H1 (cell line): ENCODE measurements around the gene CFLAR. TPM values are rescaled to one million over a fixed set of nuclear protein-coding genes. Genes with fewer than 3 reads are reported as not detected.

Experiments
- CTCF ChIA-PET: fragments of 300-600 bp; sonication (Branson Sonifier 250); formaldehyde crosslinking; loops from one replicate; lab custom pipeline; 2021; ENCODE audit not compliant: partially characterized antibody; lab: Charles Lee
- POLR2A ChIA-PET: fragments of 300-600 bp; sonication (Branson Sonifier 250); formaldehyde crosslinking; loops from one replicate; lab custom pipeline; 2021; ENCODE audit warnings: inconsistent platforms; ENCODE audit not compliant: partially characterized antibody; lab: Charles Lee
- DNase-seq, 2 experiments: peaks; one replicate each; pipeline versions ENCODE4 v3.0.0 to v3.0.0-alpha.2; 2010 to 2022; ENCODE audit warnings: low spot score in 2 of 2, low read depth in 1 of 2, mixed read lengths in 1 of 2
- FAIRE-seq: peaks from 2 replicates; lab custom pipeline; 2011; peaks lifted over from hg19 to GRCh38; lab: Jason Lieb, UNC
- H2AFZ ChIP-seq: 2 replicates; pipeline ENCODE4 v1.8.1; 2012; ENCODE audit warnings: low read length, inconsistent platforms
- H2AK5ac ChIP-seq: 2 replicates; pipeline ENCODE4 v1.6.1; 2013; ENCODE audit warnings: low read depth, low read length
- H2BK120ac ChIP-seq: replicated peaks from 2 replicates; pipeline ENCODE3; 2013; ENCODE audit warnings: low read depth, low read length, inconsistent platforms
- H2BK12ac ChIP-seq: 2 replicates; pipeline ENCODE4 v1.6.1; 2013; ENCODE audit warnings: low read depth, low read length
- H2BK15ac ChIP-seq: 2 replicates; pipeline ENCODE4 v1.6.1; 2013; ENCODE audit warnings: low read length
- H2BK20ac ChIP-seq: 2 replicates; pipeline ENCODE4 v1.6.1; 2013; ENCODE audit warnings: low read length
- H2BK5ac ChIP-seq: 2 replicates; pipeline ENCODE4 v1.6.1; 2013; ENCODE audit warnings: low read depth, low read length
- H3K14ac ChIP-seq: 2 replicates; pipeline ENCODE4 v1.6.1; 2013; ENCODE audit warnings: inconsistent platforms; ENCODE audit not compliant: insufficient read length
- H3K18ac ChIP-seq: 2 replicates; pipeline ENCODE4 v1.6.1; 2013; ENCODE audit warnings: low read length; ENCODE audit errors: extremely low read depth
- H3K23ac ChIP-seq: 2 replicates; pipeline ENCODE4 v1.6.1; 2013; ENCODE audit warnings: inconsistent platforms; ENCODE audit not compliant: insufficient read length
- H3K23me2 ChIP-seq: 2 replicates; pipeline ENCODE4 v1.6.1; 2013; ENCODE audit warnings: low read depth, low read length
- H3K27ac ChIP-seq: 2 replicates; pipeline ENCODE4 v1.6.1; 2011; ENCODE audit warnings: low read depth, low read length, inconsistent platforms
- H3K27me3 ChIP-seq, 4 experiments: replicated peaks in 1 of 4; 1 replicate in 1 of 4; 2 replicates in 3 of 4; pipeline versions ENCODE4 v1.6.1 to v1.8.1; 2011 to 2013; ENCODE audit warnings: low read length in 3 of 4, mild to moderate bottlenecking in 3 of 4, inconsistent platforms in 2 of 4, mixed read lengths in 2 of 4, moderate library complexity in 1 of 4; ENCODE audit not compliant: control insufficient read depth in 3 of 4, insufficient read depth in 3 of 4; ENCODE audit errors: extremely low read depth in 1 of 4
- H3K36me3 ChIP-seq, 4 experiments: 2 replicates each; pipeline versions ENCODE4 v1.6.1 to v1.8.1; 2011 to 2013; ENCODE audit warnings: mild to moderate bottlenecking in 4 of 4, low read length in 3 of 4, moderate library complexity in 2 of 4, control low read depth in 1 of 4, inconsistent platforms in 1 of 4; ENCODE audit not compliant: insufficient read depth in 4 of 4, control insufficient read depth in 2 of 4
- H3K4ac ChIP-seq: replicated peaks from 2 replicates; pipeline ENCODE3; 2013; ENCODE audit warnings: low read length, low read depth, mixed read lengths, inconsistent platforms; ENCODE audit not compliant: insufficient read length
- H3K4me1 ChIP-seq, 4 experiments: replicated peaks in 1 of 4; 1 replicate in 1 of 4; 2 replicates in 3 of 4; pipeline versions ENCODE4 v1.6.1 to v1.8.1; 2011 to 2013; ENCODE audit warnings: low read length in 3 of 4, inconsistent platforms in 2 of 4, mixed read lengths in 1 of 4; ENCODE audit not compliant: insufficient read depth in 4 of 4, control insufficient read depth in 3 of 4
- H3K4me2 ChIP-seq, 2 experiments: 2 replicates each; pipeline versions ENCODE4 v1.6.1 to v1.8.1; 2011 to 2013; ENCODE audit warnings: low read depth in 2 of 2, low read length in 2 of 2, control low read depth in 1 of 2, inconsistent platforms in 1 of 2, mild to moderate bottlenecking in 1 of 2; ENCODE audit not compliant: insufficient read depth in 1 of 2
- H3K4me3 ChIP-seq, 4 experiments: fragments of 200-600, 300-600 bp in 1 of 4; sonication (generic), shearing (Covaris generic), sonication (Bioruptor Twin) in 1 of 4; 2 replicates each; pipeline versions ENCODE4 v1.5.1 to v1.8.1; 2011 to 2016; ENCODE audit warnings: low read length in 4 of 4, low read depth in 3 of 4, control low read depth in 2 of 4, inconsistent platforms in 2 of 4, mild to moderate bottlenecking in 2 of 4, mixed read lengths in 1 of 4, moderate library complexity in 1 of 4; ENCODE audit not compliant: insufficient read depth in 2 of 4; ENCODE audit errors: extremely low read depth in 1 of 4
- H3K56ac ChIP-seq: replicated peaks from 2 replicates; pipeline ENCODE3; 2013; ENCODE audit warnings: low read depth, mild to moderate bottlenecking, mixed read lengths, low read length, inconsistent platforms; ENCODE audit not compliant: insufficient read length
- H3K79me1 ChIP-seq: 2 replicates; pipeline ENCODE4 v1.6.1; 2013; ENCODE audit warnings: low read depth, low read length, control low read depth
- H3K79me2 ChIP-seq, 2 experiments: 2 replicates each; pipeline versions ENCODE4 v1.6.1 to v1.8.1; 2012 to 2013; ENCODE audit warnings: low read length in 2 of 2, mild to moderate bottlenecking in 2 of 2, inconsistent platforms in 1 of 2; ENCODE audit not compliant: insufficient read depth in 2 of 2, control insufficient read depth in 1 of 2
- H3K9ac ChIP-seq, 4 experiments: replicated peaks in 1 of 4; 1 replicate in 1 of 4; 2 replicates in 3 of 4; pipeline versions ENCODE4 v1.6.1 to v1.8.1; 2011 to 2013; ENCODE audit warnings: low read depth in 3 of 4, low read length in 3 of 4, control low read depth in 2 of 4, mild to moderate bottlenecking in 2 of 4, moderate library complexity in 2 of 4, inconsistent platforms in 1 of 4; ENCODE audit errors: extremely low read depth in 1 of 4
- H3K9me3 ChIP-seq, 2 experiments: 2 replicates each; pipeline versions ENCODE4 v1.6.1 to v1.8.1; 2012 to 2013; ENCODE audit warnings: mild to moderate bottlenecking in 2 of 2, moderate library complexity in 2 of 2, control low read depth in 1 of 2, inconsistent platforms in 1 of 2, low read depth in 1 of 2, low read length in 1 of 2, mixed read lengths in 1 of 2; ENCODE audit not compliant: insufficient read depth in 2 of 2
- H4K20me1 ChIP-seq, 2 experiments: replicated peaks in 1 of 2; 2 replicates each; pipeline versions ENCODE3 to v1.8.1; 2011 to 2013; ENCODE audit warnings: inconsistent platforms in 2 of 2, low read length in 2 of 2, mild to moderate bottlenecking in 1 of 2; ENCODE audit not compliant: insufficient read depth in 2 of 2, control insufficient read depth in 1 of 2
- H4K5ac ChIP-seq: 2 replicates; pipeline ENCODE4 v1.6.1; 2013; ENCODE audit warnings: low read length, low read depth, mixed read lengths, inconsistent platforms; ENCODE audit not compliant: insufficient read length
- H4K8ac ChIP-seq: 2 replicates; pipeline ENCODE4 v1.8.0; 2013; ENCODE audit warnings: mild to moderate bottlenecking, moderate library complexity, low read length, inconsistent platforms; ENCODE audit not compliant: insufficient read depth; ENCODE audit errors: extremely low read depth
- H4K91ac ChIP-seq: replicated peaks from 2 replicates; pipeline ENCODE3; 2013; ENCODE audit warnings: low read length, mixed read lengths, inconsistent platforms; ENCODE audit not compliant: insufficient read length
- ASH2L ChIP-seq: fragments of 200-600, 300-600 bp; sonication (generic); IDR thresholded peaks from one replicate; pipeline ENCODE4 v1.7.1; 2017; ENCODE audit warnings: low read length
- EP300 ChIP-seq, 2 experiments: IDR thresholded peaks; 1 replicate in 1 of 2; 2 replicates in 1 of 2; pipeline ENCODE4 v1.6.1; 2011 to 2012; ENCODE audit warnings: low read depth in 2 of 2, low read length in 2 of 2, mild to moderate bottlenecking in 2 of 2, borderline replicate concordance in 1 of 2, inconsistent platforms in 1 of 2, moderate library complexity in 1 of 2
- FOSL1 ChIP-seq: IDR thresholded peaks from 2 replicates; pipeline ENCODE4 v1.6.1; 2011; ENCODE audit warnings: mild to moderate bottlenecking, low read depth, low read length, moderate library complexity; ENCODE audit not compliant: insufficient read depth
- KDM4A ChIP-seq: IDR thresholded peaks from one replicate; pipeline ENCODE4 v1.7.1; 2012; ENCODE audit warnings: low read depth, mild to moderate bottlenecking, moderate library complexity, low read length, inconsistent platforms; ENCODE audit not compliant: severe bottlenecking
- SIN3A ChIP-seq, 2 experiments: IDR thresholded peaks in 1 of 2; conservative IDR thresholded peaks in 1 of 2; 2 replicates each; pipeline ENCODE4 v1.6.1; 2011 to 2012; ENCODE audit warnings: low read length in 2 of 2, improper control_type of control experiment in 1 of 2, low read depth in 1 of 2, mild to moderate bottlenecking in 1 of 2
- SP1 ChIP-seq: IDR thresholded peaks from 2 replicates; pipeline ENCODE4 v1.6.1; 2011; ENCODE audit warnings: low read depth, low read length
- SUZ12 ChIP-seq: fragments of 200-600 bp; sonication (generic); IDR thresholded peaks from 2 replicates; pipeline ENCODE4 v1.6.1; 2012; ENCODE audit warnings: mild to moderate bottlenecking, inconsistent platforms, low read length, moderate library complexity, mixed read lengths
- TEAD4 ChIP-seq: IDR thresholded peaks from 2 replicates; pipeline ENCODE4 v1.6.1; 2012; ENCODE audit warnings: low read depth, low read length, inconsistent platforms, mixed read lengths
- YY1 ChIP-seq: IDR thresholded peaks from 2 replicates; pipeline ENCODE4 v1.6.1; 2011; ENCODE audit warnings: low read depth, mild to moderate bottlenecking, low read length
- WGBS, 2 experiments: shearing (Covaris generic) in 1 of 2; methylation state at CpG; one replicate each; pipeline versions ENCODE4 v1.1.6 to v1.1.7; 2013 to 2015; ENCODE audit warnings: low lambda C conversion rate in 2 of 2, mixed read lengths in 2 of 2, inconsistent platforms in 1 of 2, low coverage in 1 of 2, missing lambda C conversion rate in 1 of 2; ENCODE audit not compliant: insufficient replicate concordance in 2 of 2, insufficient coverage in 1 of 2, insufficient read length in 1 of 2; ENCODE audit errors: extremely low coverage in 1 of 2, missing lambda C conversion rate in 1 of 2; 5-methylcytosine and 5-hydroxymethylcytosine counted together
- polyA plus RNA-seq, 7 experiments: library from polyadenylated mRNA; depleted of rRNA in 3 of 7; stranded (reverse) in 5 of 7; unstranded in 2 of 7; fragments of >200 nt in 5 of 7; fragments of 200-250 nt in 2 of 7; gene quantifications; 1 replicate in 5 of 7; 2 replicates in 1 of 7; 4 replicates in 1 of 7; pipeline versions ENCODE4 v1.2.1 to v1.2.3, GENCODE V29; 2011 to 2013; ENCODE audit warnings: missing spikeins in 2 of 7, mixed read lengths in 2 of 7
- total RNA-seq: library from RNA; stranded (reverse); fragmentation: NEBNext Ultra II Directional; extraction: Animal tissue kit (Norgen Biotek cat#: 25700); gene quantifications from 2 replicates; pipeline ENCODE4 v1.2.1, GENCODE V29; 2021
- TF ChIP-seq, protein P1 (sequence below): IDR thresholded peaks from 2 replicates; pipeline ENCODE4 v1.6.1; 2011; ENCODE audit warnings: low read depth, mild to moderate bottlenecking, low read length; ENCODE audit not compliant: insufficient read depth

The CFLAR gene
- total and polyA plus RNA-seq, 2 of the 8 experiments (the other 6 are each of a cell fraction or from before 2014, with no cell fraction given): 1.1 to 3.9 TPM

DNA sequence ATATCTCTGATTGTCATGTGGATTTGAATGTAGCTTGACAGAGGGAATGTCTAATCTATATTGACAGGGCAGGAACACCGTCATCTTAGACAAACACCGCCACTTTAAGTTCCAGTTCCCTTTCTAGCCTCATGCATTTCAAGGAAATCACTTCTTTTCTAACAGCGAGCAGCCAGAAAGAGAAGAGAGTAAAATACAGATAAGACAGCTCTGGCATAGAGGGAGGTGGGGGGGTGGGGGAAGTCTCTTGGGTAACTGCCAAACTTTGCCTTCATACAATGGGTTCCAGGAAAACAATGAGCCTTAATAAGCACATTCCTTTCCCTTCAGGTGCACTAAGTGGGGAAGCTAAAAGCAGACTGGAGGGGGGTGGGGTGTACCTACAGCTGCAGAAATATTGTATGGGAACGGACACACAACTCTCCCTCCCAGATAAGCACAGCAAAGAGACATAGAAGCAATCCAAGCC, 104.2 kb downstream of the CFLAR start:
- H3K79me2 ChIP-seq: no peaks in the 10 kb centered on the region
- peak; percentile 80 for TF ChIP-seq SP1
- TF ChIP-seq FOSL1: no peak
- 0 out of 2 replicates have a peak, but pooled peaks have one; percentile 33 for TF ChIP-seq TEAD4
- peak in 1 of 2 experiments; percentile 29; a peak in 1 of 3 replicates for TF ChIP-seq EP300 (IDR thresholded peaks at IDR 0.05; ENCODE audit: borderline replicate concordance in 1 of 2, low read depth in 2 of 2, low read length in 2 of 2)
- no peak for TF ChIP-seq SUZ12
- no peak for TF ChIP-seq KDM4A
- peak; percentile 62 for TF ChIP-seq ASH2L
- no peak for TF ChIP-seq YY1
- TF ChIP-seq, protein P1, sequence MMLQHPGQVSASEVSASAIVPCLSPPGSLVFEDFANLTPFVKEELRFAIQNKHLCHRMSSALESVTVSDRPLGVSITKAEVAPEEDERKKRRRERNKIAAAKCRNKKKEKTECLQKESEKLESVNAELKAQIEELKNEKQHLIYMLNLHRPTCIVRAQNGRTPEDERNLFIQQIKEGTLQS: no peak
- TF ChIP-seq SIN3A (conservative IDR thresholded peaks at IDR 0.05 in 1 of 2, IDR thresholded peaks at IDR 0.05 in 1 of 2; ENCODE audit: low read depth in 1 of 2, low read length in 2 of 2): 0 out of 4 replicates have a peak, but pooled peaks of 1 of the 2 experiments have one; percentile 16
- WGBS, 2 experiments: 70% methylated on average over 4 of the region's 4 CpGs; no CpG with 5 or more reads in 1 of the 2 experiments
- POLR2A ChIA-PET: interaction anchor here (0.5 to 3.6 kb wide), 5 partner anchors 12 to 257 kb away, joined by 3 to 9 read pairs (median 3); no protein-coding TSS in a partner anchor
- H3K4me1 ChIP-seq: peaks cover 5 to 23% (median 13%) of the 10 kb centered on the region in 4 experiments; a peak in 6 of 7 replicates
- H2BK12ac ChIP-seq: no peak overlapping the region
- H2AK5ac ChIP-seq: no peak overlapping the region
- H3K9me3 ChIP-seq: no peaks in the 10 kb centered on the region; a peak in 1 of 4 replicates
- H3K56ac ChIP-seq: no peak overlapping the region
- H3K27me3 ChIP-seq: no peaks in the 10 kb centered on the region
- H2AFZ ChIP-seq: no peak overlapping the region
- FAIRE-seq (no peak), DNase-seq (no peak)
- no peaks in the 10 kb centered on the region for H4K20me1 ChIP-seq
- no peaks in the 10 kb centered on the region for H3K23me2 ChIP-seq
- H3K4me3 ChIP-seq: peak overlapping the region in 1 of 4 experiments; percentile 38; a peak in 1 of 8 replicates
- no peak overlapping the region for H2BK5ac ChIP-seq
- no peak overlapping the region for H2BK120ac ChIP-seq
- H4K91ac ChIP-seq: no peak overlapping the region
- CTCF ChIA-PET: interaction anchor here (1.1 to 5.1 kb wide), 5 partner anchors 10 to 257 kb away, joined by 3 to 40 read pairs (median 3); partner anchors contain the start of gene CASP10
- H4K5ac ChIP-seq: peak overlapping the region; percentile 26
- peak overlapping the region; percentile 43 to 71 for H3K4me2 ChIP-seq
- H3K23ac ChIP-seq: no peak overlapping the region
- no peaks in the 10 kb centered on the region for H3K36me3 ChIP-seq
- H3K18ac ChIP-seq: no peak overlapping the region
- H3K79me1 ChIP-seq: no peaks in the 10 kb centered on the region
- no peak overlapping the region for H3K14ac ChIP-seq
- no peak overlapping the region for H2BK15ac ChIP-seq
- no peak overlapping the region for H4K8ac ChIP-seq
- no peak overlapping the region for H2BK20ac ChIP-seq
- no peak overlapping the region for H3K4ac ChIP-seq
- H3K27ac ChIP-seq: no peak overlapping the region
- no peak overlapping the region for H3K9ac ChIP-seq
